ENCODE data around the gene MRPS18C.
A peak's percentile ranks its signal among the peaks of the same experiment; 100 is the strongest.
"Not testable (repeated sequence)": the region's sequence is repeated elsewhere in the genome, so short reads cannot be mapped to it uniquely, and the experiment has no call there.

MRPS18C gene

DNA sequence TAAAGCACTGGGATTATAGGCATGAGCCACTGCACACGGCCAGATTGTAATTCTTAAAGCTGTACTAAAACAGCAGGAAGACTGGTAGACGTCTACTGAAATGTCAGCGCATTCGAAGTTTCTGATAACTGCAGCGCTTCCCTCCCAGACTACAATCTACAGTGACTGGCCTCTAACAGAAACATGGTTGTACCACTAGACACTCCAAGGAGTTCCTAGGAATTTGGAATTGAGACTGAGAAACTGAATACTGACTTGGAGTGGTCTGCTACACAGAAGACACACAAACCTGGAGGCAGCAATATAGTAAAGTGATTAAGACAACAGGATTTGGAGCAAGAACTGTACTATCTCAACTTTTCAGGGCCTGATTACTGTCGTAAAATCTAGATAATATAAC, 1.2 kb upstream of the MRPS18C start:
- Histone ChIP-seq H3K27me3 (ENCODE audit: control insufficient read depth, insufficient read depth, low read length) (no peaks in the 10 kb centered on the region), H3K4me3 (ENCODE audit: low read length) (peak overlapping the region; percentile 93), H3K9ac (ENCODE audit: low read depth, low read length) (peak overlapping the region; percentile 96), H3K4me1 (ENCODE audit: control insufficient read depth, insufficient read depth, low read length) (peaks cover 13% of the 10 kb centered on the region), H3K36me3 (ENCODE audit: insufficient read depth, low read length) (peaks cover 31% of the 10 kb centered on the region), H3K4me2 (ENCODE audit: low read length) (peak overlapping the region; percentile 78), H3K9me3 (replicated peaks; ENCODE audit: low read length) (no peaks in the 10 kb centered on the region)

DNA sequence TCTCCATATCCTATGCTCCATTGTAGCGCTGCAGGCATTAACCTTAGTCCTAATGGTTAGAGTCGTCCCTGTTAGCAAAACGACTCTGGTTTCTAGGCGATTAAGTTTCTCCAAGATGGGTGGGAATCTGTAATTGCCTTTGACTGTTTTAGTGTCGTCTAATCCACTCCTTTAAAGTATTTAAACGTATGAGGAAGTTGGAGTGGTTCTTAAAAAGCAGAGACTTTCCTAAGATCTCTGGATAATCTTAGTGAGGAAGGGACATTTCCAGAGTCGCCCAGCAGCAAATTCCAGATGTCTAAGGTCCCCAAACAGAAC, 285 bp downstream of the MRPS18C start:
- Histone ChIP-seq H3K9me3 (replicated peaks; ENCODE audit: low read length) (no peaks in the 10 kb centered on the region), H3K4me2 (ENCODE audit: low read length) (peak overlapping the region; percentile 80), H3K4me1 (ENCODE audit: control insufficient read depth, insufficient read depth, low read length) (peaks cover 13% of the 10 kb centered on the region), H3K9ac (ENCODE audit: low read depth, low read length) (peak overlapping the region; percentile 96), H3K27me3 (ENCODE audit: control insufficient read depth, insufficient read depth, low read length) (no peaks in the 10 kb centered on the region), H3K36me3 (ENCODE audit: insufficient read depth, low read length) (peaks cover 34% of the 10 kb centered on the region), H3K4me3 (ENCODE audit: low read length) (peak overlapping the region; percentile 93)

DNA sequence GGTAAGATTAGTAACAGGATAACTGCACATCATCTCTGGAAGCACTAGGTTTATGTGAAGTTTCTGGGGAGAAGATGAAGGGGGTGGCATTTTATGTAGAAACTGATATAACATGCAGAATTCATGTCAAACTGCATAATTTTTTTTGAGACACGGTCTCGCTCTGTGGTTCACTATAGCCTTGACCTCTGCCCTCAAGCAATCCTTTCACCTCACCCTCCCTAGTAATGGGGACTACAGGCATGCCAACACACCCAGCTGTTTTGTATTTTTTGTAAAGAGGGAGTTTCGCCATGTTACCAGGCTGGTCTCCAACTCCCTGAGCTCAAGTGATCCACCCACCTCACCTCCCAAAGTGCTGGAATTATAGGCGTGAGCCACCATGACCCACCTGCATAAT, 17.6 kb downstream of the MRPS18C start:
- peaks cover 15% of the 10 kb centered on the region for H3K36me3 ChIP-seq (ENCODE audit: insufficient read depth, low read length)

DNA sequence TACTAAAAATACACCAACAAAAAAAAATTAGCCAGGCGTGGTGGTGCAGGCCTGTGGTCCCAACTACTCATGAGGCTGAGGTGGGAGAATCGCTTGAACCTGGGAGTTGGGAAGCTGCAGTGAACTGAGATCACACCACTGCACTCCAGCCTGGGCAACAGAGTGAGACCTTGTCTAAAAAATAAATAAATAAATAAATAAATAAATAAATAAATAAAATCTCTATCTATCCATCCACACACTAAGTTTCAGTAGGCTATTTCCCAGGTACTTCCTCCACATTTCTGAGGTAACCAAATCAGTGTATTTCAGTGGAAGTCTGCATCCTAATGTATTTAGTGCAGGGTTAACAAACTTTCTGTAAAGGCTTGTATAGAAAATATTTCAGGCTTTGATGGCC, 18.1 kb downstream of the MRPS18C start:
- Histone ChIP-seq H3K4me1 (ENCODE audit: control insufficient read depth, insufficient read depth, low read length) (no peaks in the 10 kb centered on the region), H3K9ac (ENCODE audit: low read depth, low read length) (no peak overlapping the region), H3K36me3 (ENCODE audit: insufficient read depth, low read length) (peaks cover 15% of the 10 kb centered on the region), H3K9me3 (replicated peaks; ENCODE audit: low read length) (no peaks in the 10 kb centered on the region), H3K4me2 (ENCODE audit: low read length) (no peak overlapping the region), H3K27me3 (ENCODE audit: control insufficient read depth, insufficient read depth, low read length) (no peaks in the 10 kb centered on the region), H3K4me3 (ENCODE audit: low read length) (no peak overlapping the region)

More for the DNA sequence above, 17.6 kb downstream of the MRPS18C start:
- Histone ChIP-seq H3K9me3 (replicated peaks; ENCODE audit: low read length) (no peaks in the 10 kb centered on the region), H3K27me3 (ENCODE audit: control insufficient read depth, insufficient read depth, low read length) (no peaks in the 10 kb centered on the region), H3K4me2 (ENCODE audit: low read length) (no peak overlapping the region), H3K4me1 (ENCODE audit: control insufficient read depth, insufficient read depth, low read length) (no peaks in the 10 kb centered on the region), H3K4me3 (ENCODE audit: low read length) (no peak overlapping the region), H3K9ac (ENCODE audit: low read depth, low read length) (no peak overlapping the region)

DNA sequence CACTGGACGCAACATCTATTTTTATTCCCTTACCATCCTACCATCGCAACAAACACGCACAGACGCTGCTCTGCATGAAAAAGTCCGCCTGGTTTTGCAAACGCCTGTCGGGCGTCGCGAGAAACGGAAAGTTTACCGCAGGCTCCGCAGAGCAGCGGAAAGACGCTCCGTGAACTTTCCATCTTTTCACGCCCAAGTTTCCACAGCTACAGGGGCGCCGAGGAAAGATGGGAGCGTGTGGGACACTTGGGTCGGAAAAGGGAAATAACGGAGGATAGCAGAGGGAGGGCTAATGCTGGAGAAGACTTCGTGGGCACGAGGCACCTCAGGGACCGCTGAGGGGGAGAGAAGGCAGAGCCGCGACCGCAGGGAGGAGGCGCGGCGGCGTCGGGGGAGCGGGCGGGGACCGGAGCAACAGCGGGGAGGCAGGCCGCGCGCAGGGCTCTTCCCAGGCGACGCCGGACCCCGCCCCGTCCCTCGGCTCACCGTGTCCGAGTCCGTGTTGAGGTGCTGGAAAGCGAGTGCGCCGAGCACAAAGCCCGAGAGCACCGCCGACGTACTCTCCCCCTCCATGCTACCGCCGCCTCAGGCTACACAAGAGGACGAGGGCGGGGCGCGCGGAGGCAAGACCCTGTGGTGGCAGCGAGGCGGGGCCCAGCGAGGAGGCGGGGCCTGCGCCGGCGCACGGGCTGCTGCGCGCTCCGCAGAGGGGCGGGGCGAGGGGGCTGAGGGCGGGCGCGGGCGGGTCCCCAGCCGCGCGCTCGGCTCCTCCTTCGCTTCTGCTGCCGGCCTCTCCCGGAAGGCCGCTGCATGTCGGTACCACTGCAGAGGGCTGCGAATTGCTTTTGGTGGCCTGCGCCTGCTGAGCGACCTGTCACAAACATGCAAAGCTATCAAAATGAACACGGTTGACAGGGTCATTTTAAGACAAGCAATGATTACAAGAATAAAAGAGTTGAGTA, 28.9 kb downstream of the MRPS18C start, which contains the start of gene ABRAXAS1:
ABRAXAS1 (minus strand) TSS at position 601 of the 962 bp plus-strand sequence; CDS start at position 573, 28 bp downstream.
- H3K4me2 ChIP-seq (ENCODE audit: low read length) = peak within 1 kb of the TSS; percentile 86
- no peaks in the 10 kb centered on the region for H3K9me3 ChIP-seq (replicated peaks; ENCODE audit: low read length)
- peaks cover under 1% of the 10 kb centered on the region for H3K36me3 ChIP-seq (ENCODE audit: insufficient read depth, low read length)
- no peaks in the 10 kb centered on the region for H3K27me3 ChIP-seq (ENCODE audit: control insufficient read depth, insufficient read depth, low read length)
- peaks cover 11% of the 10 kb centered on the region for H3K4me1 ChIP-seq (ENCODE audit: control insufficient read depth, insufficient read depth, low read length)
- H3K4me3 ChIP-seq (ENCODE audit: low read length) = peak within 1 kb of the TSS; percentile 84
- peak within 1 kb of the TSS; percentile 81 for H3K9ac ChIP-seq (ENCODE audit: low read depth, low read length)

DNA sequence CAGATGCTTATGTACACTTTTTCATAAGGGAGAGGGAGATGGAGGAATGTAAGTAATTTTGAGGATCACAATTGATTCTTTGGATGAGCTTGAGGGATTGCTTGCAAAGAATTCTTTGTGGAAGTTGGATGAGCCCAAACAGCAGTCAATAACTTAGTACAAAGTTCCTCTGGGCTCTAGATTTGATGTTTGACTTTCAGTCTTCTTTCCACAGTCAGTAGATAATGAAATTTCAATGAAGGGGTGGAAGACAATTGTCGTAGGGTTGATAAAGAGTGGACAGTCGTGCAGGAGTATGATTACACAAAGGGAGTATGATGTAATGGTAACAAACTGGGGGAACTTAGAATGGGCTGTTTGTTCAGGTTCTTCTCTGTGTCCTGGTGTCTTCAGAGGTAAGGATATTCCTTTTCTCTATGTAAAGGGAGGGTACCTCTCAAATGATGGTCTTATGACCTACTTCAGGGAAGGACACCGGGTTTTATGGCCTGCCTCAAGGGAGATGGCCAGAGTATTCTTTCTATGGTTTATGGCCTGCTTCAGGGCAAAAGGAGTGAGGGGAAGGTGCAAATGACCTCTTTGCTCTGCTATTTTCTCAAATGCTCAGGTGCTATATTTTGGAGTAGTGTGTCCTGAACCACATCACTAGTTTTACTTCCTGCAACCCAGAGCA, 30.7 kb downstream of the MRPS18C start:
- Histone ChIP-seq H3K9ac (ENCODE audit: low read depth, low read length) (no peak overlapping the region), H3K4me1 (ENCODE audit: control insufficient read depth, insufficient read depth, low read length) (peaks cover 11% of the 10 kb centered on the region), H3K9me3 (replicated peaks; ENCODE audit: low read length) (no peaks in the 10 kb centered on the region), H3K27me3 (ENCODE audit: control insufficient read depth, insufficient read depth, low read length) (no peaks in the 10 kb centered on the region), H3K36me3 (ENCODE audit: insufficient read depth, low read length) (no peaks in the 10 kb centered on the region), H3K4me3 (ENCODE audit: low read length) (no peak overlapping the region), H3K4me2 (ENCODE audit: low read length) (no peak overlapping the region)

DNA sequence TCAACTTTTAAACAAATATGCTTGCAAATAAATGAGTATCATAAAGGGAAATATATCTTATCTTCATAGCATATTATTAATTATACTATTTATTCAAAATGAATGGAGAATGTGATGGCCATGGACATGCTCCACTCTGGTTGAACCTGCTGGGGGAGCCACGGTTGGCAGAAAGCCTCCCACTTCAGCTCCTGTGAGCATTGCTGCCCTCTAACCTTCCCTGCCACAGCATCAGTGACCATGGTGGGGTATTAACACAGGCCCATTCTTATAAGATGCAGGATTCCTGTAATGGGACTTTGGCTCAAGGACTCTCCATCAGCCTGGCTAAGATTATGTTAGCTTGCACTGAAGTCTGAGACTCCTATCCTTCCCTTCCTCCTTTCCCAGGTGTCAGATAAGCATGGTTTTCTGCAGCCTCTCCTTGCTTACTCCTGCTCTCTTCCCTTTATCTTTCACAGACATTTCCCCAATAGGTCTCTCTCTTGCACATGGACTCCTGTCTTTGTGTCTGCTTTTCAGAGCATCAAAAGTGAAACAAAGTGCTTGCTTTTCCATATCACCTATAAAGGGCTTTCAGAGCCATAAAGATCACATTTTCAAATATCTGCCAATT, 34.0 kb downstream of the MRPS18C start:
- H3K27me3 ChIP-seq (ENCODE audit: control insufficient read depth, insufficient read depth, low read length) = no peaks in the 10 kb centered on the region
- H3K4me3 ChIP-seq (ENCODE audit: low read length) = no peak overlapping the region
- H3K4me1 ChIP-seq (ENCODE audit: control insufficient read depth, insufficient read depth, low read length) = peaks cover 6% of the 10 kb centered on the region
- no peaks in the 10 kb centered on the region for H3K9me3 ChIP-seq (replicated peaks; ENCODE audit: low read length)
- no peak overlapping the region for H3K9ac ChIP-seq (ENCODE audit: low read depth, low read length)
- no peaks in the 10 kb centered on the region for H3K36me3 ChIP-seq (ENCODE audit: insufficient read depth, low read length)
- H3K4me2 ChIP-seq (ENCODE audit: low read length) = no peak overlapping the region

DNA sequence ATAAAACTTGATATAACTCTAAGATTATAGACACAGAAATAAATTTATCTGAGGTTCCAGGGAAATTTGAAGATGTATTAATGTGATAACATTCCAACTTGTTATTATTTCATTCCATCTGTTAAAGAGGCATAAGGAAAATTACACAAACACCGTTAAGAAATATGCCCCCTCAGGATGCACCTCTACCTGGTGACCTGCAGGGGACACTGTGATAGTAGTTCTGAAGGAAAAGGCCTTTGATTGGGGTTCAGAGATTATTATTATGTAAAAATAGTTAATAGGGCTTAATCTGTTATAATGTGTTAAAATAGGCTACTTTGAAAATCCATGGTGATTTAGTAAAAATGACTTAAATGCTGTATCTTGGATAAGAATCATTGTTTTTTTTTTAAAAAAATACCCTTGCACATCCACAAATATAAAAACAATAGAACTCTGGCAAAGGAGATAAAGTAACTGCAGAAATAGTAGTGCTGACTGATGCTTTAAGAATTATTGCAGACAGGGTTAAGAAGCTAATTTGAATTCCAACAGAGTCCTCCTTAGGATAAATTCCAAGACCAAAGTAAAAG, 35.1 kb downstream of the MRPS18C start:
- no peaks in the 10 kb centered on the region for H3K36me3 ChIP-seq (ENCODE audit: insufficient read depth, low read length)
- H3K9me3 ChIP-seq (replicated peaks; ENCODE audit: low read length) = no peaks in the 10 kb centered on the region
- no peaks in the 10 kb centered on the region for H3K4me1 ChIP-seq (ENCODE audit: control insufficient read depth, insufficient read depth, low read length)
- H3K4me3 ChIP-seq (ENCODE audit: low read length) = no peak overlapping the region
- no peak overlapping the region for H3K4me2 ChIP-seq (ENCODE audit: low read length)
- no peak overlapping the region for H3K9ac ChIP-seq (ENCODE audit: low read depth, low read length)
- H3K27me3 ChIP-seq (ENCODE audit: control insufficient read depth, insufficient read depth, low read length) = no peaks in the 10 kb centered on the region

DNA sequence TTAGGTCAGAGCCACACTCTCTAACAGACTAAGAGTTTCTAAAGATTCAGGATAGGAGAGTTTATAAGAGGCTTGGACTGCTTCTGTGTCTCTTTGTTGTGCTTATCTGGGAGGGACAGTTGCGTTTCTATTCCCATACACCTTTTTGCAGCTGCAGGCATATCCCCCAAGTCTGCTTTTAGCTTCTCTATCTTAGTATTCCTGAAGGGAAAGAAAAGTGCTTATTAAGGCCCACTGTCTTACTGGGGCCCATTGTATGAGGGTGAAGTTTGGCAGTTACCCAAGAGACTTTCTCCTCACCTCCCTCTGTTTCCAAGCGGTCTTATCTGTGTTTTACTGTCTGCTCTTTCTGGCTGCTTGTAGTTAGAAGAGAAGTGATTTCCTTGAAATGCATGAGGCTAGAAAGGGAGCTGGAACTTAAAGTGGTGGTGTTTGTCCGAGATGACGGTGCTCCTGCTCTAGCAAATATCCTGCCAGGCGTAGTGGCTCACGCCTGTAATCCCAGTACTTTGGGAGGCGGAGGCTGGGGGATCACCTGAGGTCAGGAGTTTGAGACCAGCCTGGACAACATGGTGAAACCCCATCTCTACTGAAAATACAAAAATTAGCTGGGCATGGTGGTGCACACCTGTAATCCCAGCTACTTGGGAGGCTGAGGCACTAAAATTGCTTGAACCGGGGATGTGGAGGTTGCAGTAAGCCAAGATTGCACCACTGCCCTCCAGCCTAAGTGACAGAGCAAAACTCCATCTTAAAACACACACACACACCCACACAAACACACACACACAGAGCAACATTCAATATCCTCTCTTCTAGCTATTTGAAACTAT, 40.4 kb downstream of the MRPS18C start:
- not testable (repeated sequence) for H3K4me3 ChIP-seq (ENCODE audit: low read length); H3K4me2 ChIP-seq (ENCODE audit: low read length); H3K27me3 ChIP-seq (ENCODE audit: control insufficient read depth, insufficient read depth, low read length); H3K9me3 ChIP-seq (replicated peaks; ENCODE audit: low read length); H3K4me1 ChIP-seq (ENCODE audit: control insufficient read depth, insufficient read depth, low read length); H3K36me3 ChIP-seq (ENCODE audit: insufficient read depth, low read length); H3K9ac ChIP-seq (ENCODE audit: low read depth, low read length)

DNA sequence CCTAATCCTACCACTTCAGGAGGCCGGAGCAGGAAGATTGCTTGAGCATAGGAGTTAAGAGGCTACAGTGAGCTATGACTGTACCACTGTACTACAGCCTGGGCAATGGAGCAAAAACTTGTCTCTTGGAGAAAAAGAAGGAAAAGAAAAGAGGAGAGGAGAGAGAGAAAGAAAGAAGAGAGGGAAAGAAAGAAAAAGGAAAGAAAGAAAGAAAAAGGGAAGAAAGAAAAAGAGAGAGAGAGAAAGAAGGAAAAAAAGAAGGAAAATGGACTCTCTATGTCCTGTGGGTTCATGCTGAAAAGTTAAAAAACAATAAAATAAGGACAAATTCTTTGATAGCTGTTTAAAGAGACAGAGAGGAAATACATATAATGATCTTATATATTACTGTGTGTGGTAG, 42.3 kb downstream of the MRPS18C start:
- Histone ChIP-seq H3K4me3 (ENCODE audit: low read length) (no peak overlapping the region), H3K4me1 (ENCODE audit: control insufficient read depth, insufficient read depth, low read length) (no peaks in the 10 kb centered on the region), H3K36me3 (ENCODE audit: insufficient read depth, low read length) (no peaks in the 10 kb centered on the region), H3K4me2 (ENCODE audit: low read length) (no peak overlapping the region), H3K9me3 (replicated peaks; ENCODE audit: low read length) (no peaks in the 10 kb centered on the region), H3K27me3 (ENCODE audit: control insufficient read depth, insufficient read depth, low read length) (peaks cover 5% of the 10 kb centered on the region), H3K9ac (ENCODE audit: low read depth, low read length) (no peak overlapping the region)
